K562 (cell line): Measurements from ENCODE around the gene ERBB4.

Experiments
- POLR2A ChIP-seq: fragments of 450-650 bp; conservative IDR thresholded peaks from 2 replicates; pipeline ENCODE4 v1.6.1; 2016
- TF ChIP-seq, protein P1 (sequence below), 3 experiments: IDR thresholded peaks in 2 of 3; conservative IDR thresholded peaks in 1 of 3; 2 replicates each; pipeline ENCODE4 v1.5.1; 2011 to 2012; ENCODE audit warnings: low read length in 3 of 3, mild to moderate bottlenecking in 3 of 3, control low read depth in 2 of 3, improper control_type of control experiment in 1 of 3, inconsistent platforms in 1 of 3, low read depth in 1 of 3, mixed read lengths in 1 of 3, moderate library complexity in 1 of 3; ENCODE audit not compliant: insufficient read depth in 2 of 3
- TF ChIP-seq, protein P2 (sequence below): sonication (generic); formaldehyde crosslinking; IDR thresholded peaks from 2 replicates; pipeline ENCODE4 v1.8.0; 2022; ENCODE audit warnings: missing genetic modification reagents, mild to moderate bottlenecking, borderline replicate concordance
- TF ChIP-seq, protein P3 (sequence below): fragments of 250-450 bp; sonication (Bioruptor Pico); IDR thresholded peaks from 2 replicates; pipeline ENCODE4 v1.8.0; 2022; ENCODE audit warnings: moderate library complexity, mild to moderate bottlenecking, inconsistent platforms

DNA sequence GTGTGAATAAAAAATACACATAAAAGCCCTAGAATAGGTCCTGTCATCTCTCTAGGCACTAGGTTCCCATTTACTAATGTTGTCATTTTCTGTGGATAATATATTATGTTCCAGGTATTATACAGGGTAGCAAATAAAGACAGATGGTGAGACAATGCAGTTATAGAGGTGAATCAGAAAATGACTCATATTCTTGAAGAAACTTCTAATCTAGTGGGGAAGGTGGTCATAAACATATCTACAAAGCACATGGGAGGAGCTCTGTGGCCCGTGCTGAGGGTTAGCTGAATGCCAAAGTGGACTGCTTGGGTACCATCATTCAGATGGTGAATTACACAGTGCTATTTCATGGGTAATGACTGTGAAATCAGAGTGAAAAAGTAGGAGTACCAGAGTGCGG lies 700.9 kb downstream of the ERBB4 start:
- TF ChIP-seq POLR2A = no peak
- TF ChIP-seq, protein P1, sequence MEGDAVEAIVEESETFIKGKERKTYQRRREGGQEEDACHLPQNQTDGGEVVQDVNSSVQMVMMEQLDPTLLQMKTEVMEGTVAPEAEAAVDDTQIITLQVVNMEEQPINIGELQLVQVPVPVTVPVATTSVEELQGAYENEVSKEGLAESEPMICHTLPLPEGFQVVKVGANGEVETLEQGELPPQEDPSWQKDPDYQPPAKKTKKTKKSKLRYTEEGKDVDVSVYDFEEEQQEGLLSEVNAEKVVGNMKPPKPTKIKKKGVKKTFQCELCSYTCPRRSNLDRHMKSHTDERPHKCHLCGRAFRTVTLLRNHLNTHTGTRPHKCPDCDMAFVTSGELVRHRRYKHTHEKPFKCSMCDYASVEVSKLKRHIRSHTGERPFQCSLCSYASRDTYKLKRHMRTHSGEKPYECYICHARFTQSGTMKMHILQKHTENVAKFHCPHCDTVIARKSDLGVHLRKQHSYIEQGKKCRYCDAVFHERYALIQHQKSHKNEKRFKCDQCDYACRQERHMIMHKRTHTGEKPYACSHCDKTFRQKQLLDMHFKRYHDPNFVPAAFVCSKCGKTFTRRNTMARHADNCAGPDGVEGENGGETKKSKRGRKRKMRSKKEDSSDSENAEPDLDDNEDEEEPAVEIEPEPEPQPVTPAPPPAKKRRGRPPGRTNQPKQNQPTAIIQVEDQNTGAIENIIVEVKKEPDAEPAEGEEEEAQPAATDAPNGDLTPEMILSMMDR (IDR thresholded peaks at IDR 0.05 in 2 of 3, conservative IDR thresholded peaks at IDR 0.05 in 1 of 3; ENCODE audit: insufficient read depth in 2 of 3, low read depth in 1 of 3, low read length in 3 of 3) = no peak
- TF ChIP-seq, protein P2, sequence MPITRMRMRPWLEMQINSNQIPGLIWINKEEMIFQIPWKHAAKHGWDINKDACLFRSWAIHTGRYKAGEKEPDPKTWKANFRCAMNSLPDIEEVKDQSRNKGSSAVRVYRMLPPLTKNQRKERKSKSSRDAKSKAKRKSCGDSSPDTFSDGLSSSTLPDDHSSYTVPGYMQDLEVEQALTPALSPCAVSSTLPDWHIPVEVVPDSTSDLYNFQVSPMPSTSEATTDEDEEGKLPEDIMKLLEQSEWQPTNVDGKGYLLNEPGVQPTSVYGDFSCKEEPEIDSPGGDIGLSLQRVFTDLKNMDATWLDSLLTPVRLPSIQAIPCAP (CRISPR knock-in tag) = no peak
- TF ChIP-seq, protein P3, sequence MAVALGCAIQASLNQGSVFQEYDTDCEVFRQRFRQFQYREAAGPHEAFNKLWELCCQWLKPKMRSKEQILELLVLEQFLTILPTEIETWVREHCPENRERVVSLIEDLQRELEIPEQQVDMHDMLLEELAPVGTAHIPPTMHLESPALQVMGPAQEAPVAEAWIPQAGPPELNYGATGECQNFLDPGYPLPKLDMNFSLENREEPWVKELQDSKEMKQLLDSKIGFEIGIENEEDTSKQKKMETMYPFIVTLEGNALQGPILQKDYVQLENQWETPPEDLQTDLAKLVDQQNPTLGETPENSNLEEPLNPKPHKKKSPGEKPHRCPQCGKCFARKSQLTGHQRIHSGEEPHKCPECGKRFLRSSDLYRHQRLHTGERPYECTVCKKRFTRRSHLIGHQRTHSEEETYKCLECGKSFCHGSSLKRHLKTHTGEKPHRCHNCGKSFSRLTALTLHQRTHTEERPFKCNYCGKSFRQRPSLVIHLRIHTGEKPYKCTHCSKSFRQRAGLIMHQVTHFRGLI (CRISPR knock-in tag) = no peak
